HEK293 (cell line): Measurements from ENCODE around the gene BBS9.

Experiments used
- CTCF ChIA-PET: fragments of 350-600 bp; formaldehyde crosslinking; extraction: SDS; loops from one replicate; lab custom pipeline; 2021; ENCODE audit warnings: antibody characterized with exemption; lab: Yijun Ruan, JAX
- POLR2A ChIA-PET: fragments of 300-600 bp; formaldehyde crosslinking; extraction: SDS; loops from one replicate; lab custom pipeline; 2020; ENCODE audit warnings: antibody characterized with exemption, inconsistent platforms; lab: Yijun Ruan, JAX
- H3K27ac ChIP-seq: fragments of 200-500 bp; sonication (Bioruptor generic); 2 replicates; pipeline ENCODE4 v1.5.1; 2014; ENCODE audit warnings: low read depth, low read length, control low read depth, inconsistent platforms; ENCODE audit errors: extremely low read depth
- H3K36me3 ChIP-seq, 2 experiments: fragments of 200-500 bp in 1 of 2; sonication (Bioruptor generic) in 1 of 2; 1 replicate in 1 of 2; 2 replicates in 1 of 2; pipeline ENCODE4 v1.5.1; 2014 to 2017; ENCODE audit warnings: inconsistent platforms in 2 of 2, low read length in 2 of 2; ENCODE audit not compliant: control insufficient read depth in 2 of 2, insufficient read depth in 1 of 2
- H3K4me1 ChIP-seq: fragments of 200-500 bp; sonication (Bioruptor generic); 2 replicates; pipeline ENCODE4 v1.5.1; 2014; ENCODE audit warnings: mild to moderate bottlenecking, low read length, inconsistent platforms; ENCODE audit not compliant: control insufficient read depth, insufficient read depth
- H3K4me3 ChIP-seq: 2 replicates; pipeline ENCODE4 v1.5.1; 2011; ENCODE audit warnings: low read depth, mild to moderate bottlenecking, control low read depth, low read length, moderate library complexity
- H3K9me3 ChIP-seq: fragments of 200-500 bp; sonication (Bioruptor generic); 2 replicates; pipeline ENCODE4 v1.5.1; 2014; ENCODE audit warnings: low read depth, low read length, inconsistent platforms; ENCODE audit not compliant: control insufficient read depth, insufficient read depth
- GLI4 ChIP-seq: fragments of 450-650 bp; formaldehyde crosslinking; IDR thresholded peaks from 2 replicates; pipeline ENCODE4 v1.5.1; 2016; ENCODE audit warnings: missing biosample characterization, missing genetic modification characterization
- GLIS1 ChIP-seq: fragments of 450-650 bp; formaldehyde crosslinking; IDR thresholded peaks from 2 replicates; pipeline ENCODE4 v1.5.1; 2016; ENCODE audit warnings: missing biosample characterization, missing genetic modification characterization
- GLIS2 ChIP-seq: fragments of 450-650 bp; formaldehyde crosslinking; IDR thresholded peaks from 2 replicates; pipeline ENCODE4 v1.5.1; 2016; ENCODE audit warnings: missing biosample characterization, missing genetic modification characterization
- KLF17 ChIP-seq: fragments of 450-650 bp; formaldehyde crosslinking; IDR thresholded peaks from 2 replicates; pipeline ENCODE4 v1.5.1; 2016; ENCODE audit warnings: missing biosample characterization, missing genetic modification characterization
- PBX3 ChIP-seq: sonication (generic); formaldehyde crosslinking; IDR thresholded peaks from 2 replicates; pipeline ENCODE4 v1.8.1; 2022; ENCODE audit warnings: mild to moderate bottlenecking, moderate library complexity, missing genetic modification reagents
- SCRT2 ChIP-seq: fragments of 450-650 bp; formaldehyde crosslinking; IDR thresholded peaks from 2 replicates; pipeline ENCODE4 v1.5.1; 2016; ENCODE audit warnings: missing biosample characterization, missing genetic modification characterization
- SP7 ChIP-seq: fragments of 450-650 bp; formaldehyde crosslinking; IDR thresholded peaks from 2 replicates; pipeline ENCODE4 v1.5.1; 2016; ENCODE audit warnings: missing biosample characterization, missing genetic modification characterization
- TSHZ1 ChIP-seq: fragments of 450-650 bp; formaldehyde crosslinking; IDR thresholded peaks from 2 replicates; pipeline ENCODE4 v1.5.1; 2016; ENCODE audit warnings: missing biosample characterization, missing genetic modification characterization, borderline replicate concordance
- ZBTB48 ChIP-seq: fragments of 450-650 bp; formaldehyde crosslinking; IDR thresholded peaks from 2 replicates; pipeline ENCODE4 v1.5.1; 2016; ENCODE audit warnings: missing biosample characterization, missing genetic modification characterization
- ZIC2 ChIP-seq: fragments of 450-650 bp; formaldehyde crosslinking; IDR thresholded peaks from 2 replicates; pipeline ENCODE4 v1.5.1; 2016; ENCODE audit warnings: missing biosample characterization, missing genetic modification characterization
- ZNF10 ChIP-seq: fragments of 450-650 bp; formaldehyde crosslinking; IDR thresholded peaks from 2 replicates; pipeline ENCODE4 v1.5.1; 2017; ENCODE audit warnings: missing biosample characterization, missing genetic modification characterization
- ZNF23 ChIP-seq: fragments of 450-650 bp; formaldehyde crosslinking; IDR thresholded peaks from 2 replicates; pipeline ENCODE4 v1.5.1; 2016; ENCODE audit warnings: missing biosample characterization, missing genetic modification characterization, borderline replicate concordance
- ZNF362 ChIP-seq: fragments of 450-650 bp; formaldehyde crosslinking; IDR thresholded peaks from 2 replicates; pipeline ENCODE4 v1.5.1; 2016; ENCODE audit warnings: missing biosample characterization, missing genetic modification characterization
- ZNF394 ChIP-seq: fragments of 450-650 bp; formaldehyde crosslinking; IDR thresholded peaks from 2 replicates; pipeline ENCODE4 v1.5.1; 2016; ENCODE audit warnings: missing biosample characterization, missing genetic modification characterization, mild to moderate bottlenecking, moderate library complexity, borderline replicate concordance
- ZNF433 ChIP-seq: fragments of 450-650 bp; formaldehyde crosslinking; IDR thresholded peaks from 2 replicates; pipeline ENCODE4 v1.5.1; 2016; ENCODE audit warnings: missing biosample characterization, missing genetic modification characterization, low read depth
- ZNF449 ChIP-seq: fragments of 450-650 bp; formaldehyde crosslinking; IDR thresholded peaks from 2 replicates; pipeline ENCODE4 v1.5.1; 2017; ENCODE audit warnings: missing biosample characterization, mild to moderate bottlenecking, missing genetic modification characterization, moderate library complexity
- ZNF48 ChIP-seq: fragments of 450-650 bp; formaldehyde crosslinking; IDR thresholded peaks from 2 replicates; pipeline ENCODE4 v1.5.1; 2016; ENCODE audit warnings: missing biosample characterization, missing genetic modification characterization
- ZNF555 ChIP-seq: fragments of 450-650 bp; formaldehyde crosslinking; conservative IDR thresholded peaks from 2 replicates; pipeline ENCODE4 v1.5.1; 2017; ENCODE audit warnings: missing biosample characterization, mild to moderate bottlenecking, missing genetic modification characterization, inconsistent platforms
- ZNF571 ChIP-seq: fragments of 450-650 bp; formaldehyde crosslinking; IDR thresholded peaks from 2 replicates; pipeline ENCODE4 v1.5.0; 2017; ENCODE audit warnings: missing biosample characterization, missing genetic modification characterization
- ZNF654 ChIP-seq: fragments of 450-650 bp; formaldehyde crosslinking; IDR thresholded peaks from 2 replicates; pipeline ENCODE4 v1.5.1; 2016; ENCODE audit warnings: low read depth, missing biosample characterization, missing genetic modification characterization
- ZNF670 ChIP-seq: fragments of 450-650 bp; formaldehyde crosslinking; IDR thresholded peaks from 2 replicates; pipeline ENCODE4 v1.5.1; 2016; ENCODE audit warnings: missing biosample characterization, missing genetic modification characterization, low read depth
- ZNF677 ChIP-seq: fragments of 450-650 bp; IDR thresholded peaks from 2 replicates; pipeline ENCODE4 v1.5.0; 2018; ENCODE audit warnings: missing biosample characterization, mild to moderate bottlenecking, missing genetic modification characterization, moderate library complexity
- ZNF76 ChIP-seq: fragments of 450-650 bp; formaldehyde crosslinking; IDR thresholded peaks from 2 replicates; pipeline ENCODE4; 2016; ENCODE audit warnings: low read depth, missing biosample characterization, missing genetic modification characterization, borderline replicate concordance
- ZNF776 ChIP-seq: fragments of 450-650 bp; formaldehyde crosslinking; IDR thresholded peaks from 2 replicates; pipeline ENCODE4 v1.5.0; 2017; ENCODE audit warnings: missing biosample characterization, missing genetic modification characterization, borderline replicate concordance

The BBS9 gene

GRCh38 chr7:33650828-33651227, 521.5 kb downstream of the BBS9 start:
- CTCF ChIA-PET, result interaction anchor here (0.7 kb wide), 1 partner anchor 256 kb away, joined by 3 read pairs; no protein-coding TSS in a partner anchor

GRCh38 chr7:33651998-33652515, 522.7 kb downstream of the BBS9 start:
- POLR2A ChIA-PET, result no interaction called here
- no peaks in the 10 kb centered on the region for H3K36me3 ChIP-seq
- H3K9me3 ChIP-seq, result no peaks in the 10 kb centered on the region
- peaks cover 7% of the 10 kb centered on the region for H3K4me1 ChIP-seq
- no peak overlapping the region for H3K27ac ChIP-seq
- no peak overlapping the region for H3K4me3 ChIP-seq
- CTCF ChIA-PET, result no interaction called here
- TF ChIP-seq ZNF433 (tag by site-specific recombination) (no peak), SP7 (tag by site-specific recombination) (no peak), ZNF670 (tag by site-specific recombination) (no peak), ZIC2 (tag by site-specific recombination) (no peak), ZNF48 (tag by site-specific recombination) (no peak), ZBTB48 (tag by site-specific recombination) (no peak), PBX3 (no peak), GLIS2 (tag by site-specific recombination) (no peak), GLI4 (tag by site-specific recombination) (no peak), ZNF76 (no peak), ZNF555 (tag by site-specific recombination) (no peak), SCRT2 (tag by site-specific recombination) (no peak)

More at GRCh38 chr7:33650828-33651227, 521.5 kb downstream of the BBS9 start:
- Histone ChIP-seq H3K27ac (no peak overlapping the region), H3K4me3 (no peak overlapping the region), H3K36me3 (no peaks in the 10 kb centered on the region), H3K4me1 (peaks cover 7% of the 10 kb centered on the region), H3K9me3 (no peaks in the 10 kb centered on the region)
- TF ChIP-seq TSHZ1 (no peak), ZNF23 (tag by site-specific recombination) (no peak), ZNF571 (tag by site-specific recombination) (no peak), ZNF362 (tag by site-specific recombination) (no peak), KLF17 (tag by site-specific recombination) (no peak), ZNF776 (no peak), ZNF677 (no peak), ZNF449 (tag by site-specific recombination) (no peak), GLIS1 (tag by site-specific recombination) (no peak), ZNF654 (tag by site-specific recombination) (no peak), ZNF394 (no peak), ZNF10 (tag by site-specific recombination) (no peak)
- POLR2A ChIA-PET, result no interaction called here
